OCI-LY7 (cell line): Measurements from ENCODE around the gene ENAH.

Source experiments
- CTCF ChIP-seq: fragments of 200-600 bp; sonication (generic); conservative IDR thresholded peaks from 2 replicates; pipeline ENCODE4 v1.5.1; 2014; ENCODE audit warnings: mild to moderate bottlenecking, antibody characterized with exemption, low read length, moderate library complexity, mixed read lengths
- EZH2phosphoT487 ChIP-seq: fragments of 200-600 bp; sonication (generic); IDR thresholded peaks from 2 replicates; pipeline ENCODE4 v1.6.1; 2018; ENCODE audit warnings: low read depth, borderline replicate concordance, mild to moderate bottlenecking, mixed run types, antibody characterized with exemption, low read length, moderate library complexity, mixed read lengths

DNA sequence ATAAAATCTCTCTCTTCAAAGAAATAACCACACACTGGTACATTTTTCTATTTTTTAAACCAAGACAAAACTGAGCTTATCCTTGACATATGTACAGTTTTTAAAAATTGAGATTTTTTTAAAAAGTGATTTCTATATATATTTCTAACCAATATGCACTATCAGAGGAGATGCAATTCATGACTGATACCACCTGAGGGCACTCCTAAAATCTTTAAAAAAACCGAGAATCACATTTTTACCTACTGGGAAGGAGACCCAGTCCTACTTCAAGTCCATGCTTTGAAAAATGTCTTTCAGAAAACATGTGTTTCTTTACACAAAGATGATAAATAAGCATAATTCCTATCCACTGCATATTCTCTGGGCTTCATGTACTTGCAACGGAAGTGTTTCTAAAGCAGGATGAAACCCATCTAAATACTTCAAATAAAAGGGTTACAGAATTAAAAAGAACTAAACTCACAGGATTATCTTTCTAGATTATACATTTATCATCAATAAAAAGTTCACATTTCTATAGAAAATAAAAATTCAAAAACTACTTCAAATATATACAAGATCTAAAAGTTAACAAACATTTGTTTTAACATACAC is 98.6 kb downstream of the ENAH start:
- TF ChIP-seq CTCF (peak; percentile 94), EZH2phosphoT487 (no peak)
